NOMO-1 treated with dmso at 0.1 percent for 144 hours (cell line): Measurements from ENCODE around the gene IL9.

ENCODE experiments used
- DNase-seq: peaks from one replicate; lab custom pipeline; 2025; ENCODE audit not compliant: unreplicated experiment; lab: John Stamatoyannopoulos, UW

IL9 gene

GRCh38 chr5:135891791-135892190 is 3.9 kb downstream of the IL9 start:
- no peak for DNase-seq

- DNase-seq: no peak
These were observed 4.4 kb downstream of the IL9 start for GRCh38 chr5:135891268-135891667.

- DNase-seq: no peak
These were observed 4.8 kb downstream of the IL9 start for GRCh38 chr5:135890867-135891266.

GRCh38 chr5:135890296-135890695 is 5.3 kb downstream of the IL9 start:
- no peak for DNase-seq

- DNase-seq: no peak
These were observed 7.6 kb downstream of the IL9 start for GRCh38 chr5:135887881-135888614.

GRCh38 chr5:135887447-135887864 is 8.2 kb downstream of the IL9 start:
- peak; percentile 48 for DNase-seq

- no peak for DNase-seq
These were observed 9.5 kb downstream of the IL9 start for GRCh38 chr5:135886136-135886535.

- no peak for DNase-seq
These were observed 10.6 kb downstream of the IL9 start for GRCh38 chr5:135885031-135885430.

- DNase-seq: no peak
These were observed 12.2 kb downstream of the IL9 start for GRCh38 chr5:135883441-135883840.

GRCh38 chr5:135883026-135883425 is 12.6 kb downstream of the IL9 start:
- DNase-seq: no peak

- DNase-seq: no peak
These were observed 13.8 kb downstream of the IL9 start for GRCh38 chr5:135881819-135882218.

GRCh38 chr5:135881244-135881643 is 14.4 kb downstream of the IL9 start:
- DNase-seq: no peak

- no peak for DNase-seq
These were observed 14.8 kb downstream of the IL9 start for GRCh38 chr5:135880801-135881200.

- no peak for DNase-seq
These were observed 15.4 kb downstream of the IL9 start for GRCh38 chr5:135880278-135880677.

GRCh38 chr5:135879591-135879990 is 16.1 kb downstream of the IL9 start:
- DNase-seq: no peak

- no peak for DNase-seq
These were observed 17.5 kb downstream of the IL9 start for GRCh38 chr5:135878156-135878620.

- no peak for DNase-seq
These were observed 18.0 kb downstream of the IL9 start for GRCh38 chr5:135877570-135878155.

- no peak for DNase-seq
These were observed 19.5 kb downstream of the IL9 start for GRCh38 chr5:135876146-135876545.

- DNase-seq: no peak
These were observed 20.1 kb downstream of the IL9 start for GRCh38 chr5:135875567-135875966.

GRCh38 chr5:135874461-135874860 is 21.2 kb downstream of the IL9 start:
- DNase-seq: no peak

- DNase-seq: no peak
These were observed 21.8 kb downstream of the IL9 start for GRCh38 chr5:135873831-135874230.

GRCh38 chr5:135871268-135871915 is 24.2 kb downstream of the IL9 start:
- DNase-seq: no peak
